ENCODE measurements around the gene PGA3.
"Not testable (repeated sequence)": the region's sequence is repeated elsewhere in the genome, so short reads cannot be mapped to it uniquely, and the experiment has no call there.

Gene PGA3
- long read RNA-seq = 0 reads

GRCh38 chr11:61202950-61203746 is at the start of gene PGA3:
PGA3 (plus strand) TSS chr11:61203515; CDS start chr11:61203565, 50 bp downstream.
- DNase-seq (ENCODE audit: low read depth in 1 of 2, low spot score in 1 of 2); H3K27me3 ChIP-seq (ENCODE audit: insufficient read depth, poor library complexity, severe bottlenecking); H3K4me3 ChIP-seq (replicated peaks; ENCODE audit: insufficient read depth, low read length); H3K27ac ChIP-seq (replicated peaks): not testable (repeated sequence)

- DNase-seq (ENCODE audit: low read depth in 1 of 2, low spot score in 1 of 2) = no peak
- Histone ChIP-seq H3K4me3 (replicated peaks; ENCODE audit: insufficient read depth, low read length) (no peak overlapping the region), H3K27me3 (ENCODE audit: insufficient read depth, poor library complexity, severe bottlenecking) (no peaks in the 10 kb centered on the region), H3K27ac (replicated peaks) (no peak overlapping the region)
- TF ChIP-seq SPI1 (IDR thresholded peaks at IDR 0.05; ENCODE audit: borderline replicate concordance, low read depth) = no peak
- no peak for TF ChIP-seq GABPA (IDR thresholded peaks at IDR 0.05; ENCODE audit: low read depth)
- no peak for TF ChIP-seq CTCF (IDR thresholded peaks at IDR 0.05; ENCODE audit: insufficient read depth, low read length)
- no peak for TF ChIP-seq REST (IDR thresholded peaks at IDR 0.05; ENCODE audit: insufficient replicate concordance, low read depth)
- no peak for TF ChIP-seq POLR2AphosphoS5 (IDR thresholded peaks at IDR 0.05; ENCODE audit: low read depth)
Measured at GRCh38 chr11:61153593-61154095, 49.7 kb upstream of the PGA3 start.

GRCh38 chr11:61154528-61154927 is 48.8 kb upstream of the PGA3 start:
- Histone ChIP-seq H3K27ac (replicated peaks) (no peak overlapping the region), H3K4me3 (replicated peaks; ENCODE audit: insufficient read depth, low read length) (no peak overlapping the region), H3K27me3 (ENCODE audit: insufficient read depth, poor library complexity, severe bottlenecking) (no peaks in the 10 kb centered on the region)
- TF ChIP-seq GABPA (IDR thresholded peaks at IDR 0.05; ENCODE audit: low read depth) = no peak
- no peak for TF ChIP-seq POLR2AphosphoS5 (IDR thresholded peaks at IDR 0.05; ENCODE audit: low read depth)
- no peak for TF ChIP-seq SPI1 (IDR thresholded peaks at IDR 0.05; ENCODE audit: borderline replicate concordance, low read depth)
- TF ChIP-seq CTCF (IDR thresholded peaks at IDR 0.05; ENCODE audit: insufficient read depth, low read length) = no peak
- no peak for TF ChIP-seq REST (IDR thresholded peaks at IDR 0.05; ENCODE audit: insufficient replicate concordance, low read depth)
- DNase-seq (ENCODE audit: low read depth in 1 of 2, low spot score in 1 of 2) = no peak

GRCh38 chr11:61155312-61155711 is 48.0 kb upstream of the PGA3 start:
- no peak overlapping the region for H3K4me3 ChIP-seq (replicated peaks; ENCODE audit: insufficient read depth, low read length)
- no peak for TF ChIP-seq GABPA (IDR thresholded peaks at IDR 0.05; ENCODE audit: low read depth)
- no peak for TF ChIP-seq CTCF (IDR thresholded peaks at IDR 0.05; ENCODE audit: insufficient read depth, low read length)
- TF ChIP-seq REST (IDR thresholded peaks at IDR 0.05; ENCODE audit: insufficient replicate concordance, low read depth) = no peak
- no peak for TF ChIP-seq POLR2AphosphoS5 (IDR thresholded peaks at IDR 0.05; ENCODE audit: low read depth)
- TF ChIP-seq SPI1 (IDR thresholded peaks at IDR 0.05; ENCODE audit: borderline replicate concordance, low read depth) = no peak
- H3K27ac ChIP-seq (replicated peaks) = no peak overlapping the region
- no peaks in the 10 kb centered on the region for H3K27me3 ChIP-seq (ENCODE audit: insufficient read depth, poor library complexity, severe bottlenecking)
- no peak for DNase-seq (ENCODE audit: low read depth in 1 of 2, low spot score in 1 of 2)

All from HL-60 (cell line).